ENCODE measurements around the gene KCMF1.
"Not testable (repeated sequence)": the region's sequence is repeated elsewhere in the genome, so short reads cannot be mapped to it uniquely, and the experiment has no call there.

Gene KCMF1

DNA sequence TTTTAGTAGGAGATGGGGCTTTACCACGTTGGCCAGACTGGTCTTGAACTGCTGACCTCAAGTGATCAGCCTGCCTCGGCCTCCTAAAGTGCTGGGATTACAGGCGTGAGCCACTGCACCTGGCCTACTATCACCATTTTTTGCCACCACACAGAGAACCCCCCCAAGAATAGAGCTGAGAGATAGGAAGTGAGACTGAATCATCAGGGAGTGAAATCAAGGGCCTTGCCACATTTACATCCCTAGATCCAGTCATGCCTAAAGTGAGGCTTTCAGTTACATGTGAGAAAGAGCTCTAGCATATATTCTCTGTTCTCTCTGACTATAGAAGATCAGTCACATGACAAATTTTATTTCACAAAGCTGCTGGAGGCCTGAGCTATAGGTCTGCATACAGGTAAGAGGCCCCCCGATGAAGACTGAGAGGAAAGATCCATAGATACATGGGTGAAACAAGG is 28.0 kb upstream of the KCMF1 start:
- TF ChIP-seq, protein P1, sequence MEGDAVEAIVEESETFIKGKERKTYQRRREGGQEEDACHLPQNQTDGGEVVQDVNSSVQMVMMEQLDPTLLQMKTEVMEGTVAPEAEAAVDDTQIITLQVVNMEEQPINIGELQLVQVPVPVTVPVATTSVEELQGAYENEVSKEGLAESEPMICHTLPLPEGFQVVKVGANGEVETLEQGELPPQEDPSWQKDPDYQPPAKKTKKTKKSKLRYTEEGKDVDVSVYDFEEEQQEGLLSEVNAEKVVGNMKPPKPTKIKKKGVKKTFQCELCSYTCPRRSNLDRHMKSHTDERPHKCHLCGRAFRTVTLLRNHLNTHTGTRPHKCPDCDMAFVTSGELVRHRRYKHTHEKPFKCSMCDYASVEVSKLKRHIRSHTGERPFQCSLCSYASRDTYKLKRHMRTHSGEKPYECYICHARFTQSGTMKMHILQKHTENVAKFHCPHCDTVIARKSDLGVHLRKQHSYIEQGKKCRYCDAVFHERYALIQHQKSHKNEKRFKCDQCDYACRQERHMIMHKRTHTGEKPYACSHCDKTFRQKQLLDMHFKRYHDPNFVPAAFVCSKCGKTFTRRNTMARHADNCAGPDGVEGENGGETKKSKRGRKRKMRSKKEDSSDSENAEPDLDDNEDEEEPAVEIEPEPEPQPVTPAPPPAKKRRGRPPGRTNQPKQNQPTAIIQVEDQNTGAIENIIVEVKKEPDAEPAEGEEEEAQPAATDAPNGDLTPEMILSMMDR (conservative IDR thresholded peaks at IDR 0.05; ENCODE audit: control insufficient read depth, insufficient read depth, low read depth, low read length): no peak
- H3K4me3 ChIP-seq (ENCODE audit: control insufficient read depth, low read depth, low read length): no peak overlapping the region
- peak; percentile 36 for DNase-seq (ENCODE audit: low read depth)

DNA sequence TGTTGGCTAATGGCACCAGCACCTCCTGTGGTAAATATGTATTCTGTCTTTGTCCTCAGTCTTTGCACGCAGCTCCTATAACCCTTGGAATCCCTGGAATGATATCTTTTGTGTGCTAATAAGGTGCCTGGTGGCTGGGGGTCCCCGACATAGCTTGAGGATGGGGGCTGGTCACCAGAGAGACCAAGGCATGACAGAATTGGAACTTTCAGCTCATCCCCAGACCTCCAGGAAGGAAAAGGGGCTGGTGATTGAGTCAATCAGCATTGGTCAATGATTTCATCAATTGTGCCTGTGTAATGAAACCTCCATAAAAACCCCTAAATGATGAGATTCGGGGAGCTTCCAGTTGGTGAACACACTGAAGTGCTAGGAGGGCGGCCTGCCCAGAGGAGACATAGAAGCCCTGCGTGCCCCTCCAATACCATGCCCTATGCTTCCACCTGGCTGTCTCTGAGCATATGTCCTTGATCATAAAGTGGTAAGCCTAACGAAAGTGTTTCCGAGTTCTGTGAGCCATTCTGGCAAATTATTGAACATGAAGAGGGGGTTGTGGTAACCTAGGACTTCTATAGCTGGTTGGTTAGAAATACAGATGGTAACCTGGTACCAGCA is 26.6 kb upstream of the KCMF1 start:
- DNase-seq (ENCODE audit: low read depth): no peak
- TF ChIP-seq, protein P1 (conservative IDR thresholded peaks at IDR 0.05; ENCODE audit: control insufficient read depth, insufficient read depth, low read depth, low read length): no peak

DNA sequence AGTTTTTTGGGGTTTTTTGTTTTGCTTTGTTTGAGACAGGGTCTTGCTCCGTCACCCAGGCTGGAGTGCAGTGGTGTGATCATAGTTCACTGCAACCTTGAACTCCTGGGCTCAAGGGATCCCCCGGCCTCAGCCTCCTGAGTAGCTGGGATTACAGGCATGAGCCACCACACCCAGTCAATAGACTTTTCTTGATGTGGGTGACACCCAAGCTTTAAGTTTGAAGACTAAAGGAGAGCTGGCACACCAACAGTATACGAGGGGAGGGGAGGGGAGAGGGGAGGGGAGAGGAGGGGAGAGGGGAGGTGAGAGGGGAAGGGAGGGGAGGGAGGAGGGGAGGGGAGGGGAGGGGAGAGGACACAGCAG is 25.1 kb upstream of the KCMF1 start:
- H3K4me3 ChIP-seq (ENCODE audit: control insufficient read depth, low read depth, low read length); DNase-seq (ENCODE audit: low read depth): not testable (repeated sequence)

More for the DNA sequence above, 26.6 kb upstream of the KCMF1 start:
- no peak overlapping the region for H3K4me3 ChIP-seq (ENCODE audit: control insufficient read depth, low read depth, low read length)

DNA sequence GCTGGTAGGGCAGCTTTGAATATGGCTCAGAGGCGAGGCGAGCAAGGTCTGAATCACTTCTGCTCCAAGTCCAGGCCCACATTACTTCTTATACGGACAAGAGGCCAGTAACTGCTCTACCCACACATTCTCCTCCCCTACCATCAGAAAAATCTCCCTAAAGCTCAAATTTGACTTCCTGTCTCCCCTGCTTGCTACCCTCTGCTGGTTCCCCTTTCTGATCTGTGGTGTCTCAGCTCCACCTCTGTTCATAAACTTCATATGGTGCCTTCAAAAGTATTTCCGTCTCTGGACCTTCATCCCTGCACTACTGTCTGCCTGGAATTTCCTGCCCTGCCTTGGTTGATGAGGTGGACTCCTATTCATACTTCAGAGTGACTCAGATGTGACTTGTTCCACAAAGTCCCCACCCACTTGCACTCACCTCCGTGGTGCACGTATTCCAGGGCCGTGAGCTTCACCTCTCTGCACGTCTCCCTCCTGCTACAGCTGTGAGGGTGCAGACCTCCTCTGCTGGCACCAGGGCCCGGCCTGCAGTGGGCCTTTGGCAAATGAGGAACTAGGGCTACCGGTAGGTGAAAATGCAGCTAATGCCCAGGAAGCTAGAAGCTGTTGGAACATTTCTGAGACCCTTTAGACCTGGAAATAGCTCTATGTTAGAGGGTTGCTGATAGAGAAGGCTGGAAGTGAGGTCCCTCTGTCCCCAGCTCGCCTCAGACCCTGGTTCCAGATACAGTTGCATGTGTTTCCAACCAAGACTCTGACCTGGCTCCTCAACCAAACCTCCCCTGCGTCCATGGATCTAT is 24.6 kb upstream of the KCMF1 start:
- no peak overlapping the region for H3K4me3 ChIP-seq (ENCODE audit: control insufficient read depth, low read depth, low read length)
- TF ChIP-seq, protein P1 (conservative IDR thresholded peaks at IDR 0.05; ENCODE audit: control insufficient read depth, insufficient read depth, low read depth, low read length): no peak
- peak; percentile 68 for DNase-seq (ENCODE audit: low read depth)

DNA sequence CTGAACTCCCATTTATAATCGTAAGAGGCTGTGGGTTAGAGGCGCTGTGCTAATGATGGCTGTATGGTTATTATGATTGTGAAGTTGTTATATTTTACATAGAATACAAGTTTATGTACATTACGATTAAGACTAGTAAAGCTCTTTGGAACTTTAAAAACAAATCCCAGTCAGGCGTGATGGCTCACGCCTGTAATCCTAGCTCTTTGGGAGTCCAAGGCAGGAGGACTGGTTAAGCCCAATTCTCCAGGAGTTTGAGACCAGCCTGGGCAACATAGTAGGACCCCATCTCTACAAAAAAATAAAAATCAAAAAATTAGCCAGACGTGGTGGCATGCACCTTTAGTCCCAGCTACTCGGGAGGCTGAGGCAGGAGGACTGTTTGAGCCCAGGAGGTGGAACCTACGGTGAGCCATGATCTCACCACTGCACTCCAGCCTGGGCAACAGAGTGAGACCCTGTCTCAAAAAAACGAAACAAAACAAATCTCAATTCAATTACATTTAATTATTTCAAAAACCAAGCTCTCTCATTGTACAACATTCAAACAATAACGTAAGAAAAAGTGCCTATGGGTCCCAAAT is 23.9 kb upstream of the KCMF1 start:
- H3K4me3 ChIP-seq (ENCODE audit: control insufficient read depth, low read depth, low read length): no peak overlapping the region
- no peak for DNase-seq (ENCODE audit: low read depth)
- TF ChIP-seq, protein P1 (conservative IDR thresholded peaks at IDR 0.05; ENCODE audit: control insufficient read depth, insufficient read depth, low read depth, low read length): no peak

DNA sequence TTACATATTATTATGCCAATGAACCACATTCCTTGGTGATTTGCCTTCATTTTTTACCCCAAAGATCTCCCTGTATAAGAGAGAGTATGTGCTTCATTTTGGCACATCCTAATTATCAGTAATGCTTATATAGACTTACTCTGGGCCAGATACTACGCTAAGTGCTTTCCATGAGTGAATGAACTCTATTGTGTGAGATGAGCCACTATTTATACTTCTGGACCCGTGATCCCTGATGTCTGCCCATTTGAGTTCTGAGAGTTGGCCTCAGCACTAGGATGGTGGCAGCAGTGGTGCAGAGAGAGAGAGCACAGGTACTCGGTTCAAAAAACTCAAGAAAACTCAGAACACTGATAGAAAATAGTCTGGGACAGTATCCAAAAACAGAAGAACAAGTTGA is 17.4 kb upstream of the KCMF1 start:
- no peak overlapping the region for H3K4me3 ChIP-seq (ENCODE audit: control insufficient read depth, low read depth, low read length)
- DNase-seq (ENCODE audit: low read depth): no peak
- TF ChIP-seq, protein P1 (conservative IDR thresholded peaks at IDR 0.05; ENCODE audit: control insufficient read depth, insufficient read depth, low read depth, low read length): no peak

DNA sequence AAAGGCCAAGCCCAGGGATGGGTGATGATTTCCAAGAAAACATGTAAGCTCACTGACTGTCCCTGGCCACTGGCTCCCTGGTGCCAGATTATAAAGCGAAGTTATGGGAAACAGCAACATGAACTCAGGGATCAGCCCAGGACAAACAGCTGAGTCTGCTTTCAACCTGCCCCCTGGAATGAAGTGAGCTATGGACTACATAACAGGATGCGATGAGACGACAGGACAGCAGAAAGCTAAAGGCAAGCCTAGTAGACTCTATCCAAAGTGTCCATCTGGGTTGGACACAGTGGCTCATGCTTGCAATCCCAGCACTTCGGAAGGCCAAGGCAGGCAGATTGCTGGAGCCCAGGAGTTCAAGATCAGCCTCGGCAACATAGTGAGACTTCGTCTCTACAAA is 16.6 kb upstream of the KCMF1 start:
- TF ChIP-seq, protein P1 (conservative IDR thresholded peaks at IDR 0.05; ENCODE audit: control insufficient read depth, insufficient read depth, low read depth, low read length): no peak
- DNase-seq (ENCODE audit: low read depth): no peak
- no peak overlapping the region for H3K4me3 ChIP-seq (ENCODE audit: control insufficient read depth, low read depth, low read length)
